Nephron progenitor cell (in vitro differentiated cells): ENCODE data around the gene PPDPF.

ENCODE experiments used
- DNase-seq: peaks from one replicate; pipeline ENCODE4 v3.0.0; 2021
- H3K27ac Mint-ChIP-seq: 2 replicates; pipeline ENCODE4 v1.8.0; 2021; ENCODE audit warnings: mild to moderate bottlenecking, moderate library complexity, mixed read lengths
- H3K27me3 Mint-ChIP-seq: 2 replicates; pipeline ENCODE4 v1.8.0; 2021; ENCODE audit warnings: mild to moderate bottlenecking, low read depth, mixed read lengths; ENCODE audit not compliant: poor library complexity
- H3K36me3 Mint-ChIP-seq: 2 replicates; pipeline ENCODE4 v1.8.0; 2021; ENCODE audit warnings: low read depth, mixed read lengths
- H3K4me1 Mint-ChIP-seq: 2 replicates; pipeline ENCODE4 v1.8.0; 2021; ENCODE audit warnings: mixed read lengths
- H3K4me3 Mint-ChIP-seq: 2 replicates; pipeline ENCODE4 v1.8.0; 2021; ENCODE audit warnings: mild to moderate bottlenecking, moderate library complexity, mixed read lengths
- H3K9me3 Mint-ChIP-seq: 2 replicates; pipeline ENCODE4 v1.8.0; 2021; ENCODE audit warnings: mild to moderate bottlenecking, moderate library complexity, mixed read lengths
- CTCF ChIP-seq: fragments of 200-600 bp; sonication (generic); IDR thresholded peaks from 2 replicates; pipeline ENCODE4 v1.5.0; 2021; ENCODE audit warnings: antibody characterized with exemption

Gene PPDPF

GRCh38 chr20:63494420-63495166 lies 26.0 kb upstream of the PPDPF start:
- no peaks in the 10 kb centered on the region for H3K9me3 Mint-ChIP-seq
- H3K4me1 Mint-ChIP-seq: no peaks in the 10 kb centered on the region
- no peak overlapping the region for H3K27ac Mint-ChIP-seq
- no peak for DNase-seq
- TF ChIP-seq CTCF: no peak
- H3K36me3 Mint-ChIP-seq: no peaks in the 10 kb centered on the region
- H3K27me3 Mint-ChIP-seq: peaks cover 78% of the 10 kb centered on the region
- H3K4me3 Mint-ChIP-seq: no peak overlapping the region

GRCh38 chr20:63495167-63495720 lies 25.3 kb upstream of the PPDPF start:
- no peaks in the 10 kb centered on the region for H3K4me1 Mint-ChIP-seq
- no peak for TF ChIP-seq CTCF
- H3K9me3 Mint-ChIP-seq: no peaks in the 10 kb centered on the region
- no peaks in the 10 kb centered on the region for H3K36me3 Mint-ChIP-seq
- peaks cover 78% of the 10 kb centered on the region for H3K27me3 Mint-ChIP-seq
- DNase-seq: no peak
- no peak overlapping the region for H3K27ac Mint-ChIP-seq
- H3K4me3 Mint-ChIP-seq: no peak overlapping the region

GRCh38 chr20:63495741-63496595 lies 24.6 kb upstream of the PPDPF start:
- Mint-ChIP-seq H3K27ac (no peak overlapping the region), H3K4me1 (peaks cover 2% of the 10 kb centered on the region), H3K36me3 (no peaks in the 10 kb centered on the region), H3K27me3 (peaks cover 76% of the 10 kb centered on the region), H3K4me3 (no peak overlapping the region), H3K9me3 (no peaks in the 10 kb centered on the region)
- peak; percentile 96 for TF ChIP-seq CTCF
- peak; percentile 87 for DNase-seq

- H3K4me3 Mint-ChIP-seq: no peak overlapping the region
- no peak for DNase-seq
- H3K9me3 Mint-ChIP-seq: no peaks in the 10 kb centered on the region
- no peak for TF ChIP-seq CTCF
- peaks cover 75% of the 10 kb centered on the region for H3K27me3 Mint-ChIP-seq
- H3K36me3 Mint-ChIP-seq: no peaks in the 10 kb centered on the region
- no peak overlapping the region for H3K27ac Mint-ChIP-seq
- H3K4me1 Mint-ChIP-seq: peaks cover 6% of the 10 kb centered on the region
Observed at GRCh38 chr20:63496596-63497120, 23.9 kb upstream of the PPDPF start.

- Mint-ChIP-seq H3K4me3 (no peak overlapping the region), H3K9me3 (no peaks in the 10 kb centered on the region), H3K36me3 (no peaks in the 10 kb centered on the region), H3K4me1 (peaks cover 6% of the 10 kb centered on the region), H3K27ac (no peak overlapping the region), H3K27me3 (peaks cover 75% of the 10 kb centered on the region)
- DNase-seq: no peak
- no peak for TF ChIP-seq CTCF
Observed at GRCh38 chr20:63497138-63497945, 23.2 kb upstream of the PPDPF start.
